Left lung (tissue), 10 donors: ENCODE results near the gene TBC1D22B. TPM values are rescaled to one million over a fixed set of nuclear protein-coding genes. Genes with fewer than 3 reads are reported as not detected.
"Not testable (repeated sequence)": the region's sequence is repeated elsewhere in the genome, so short reads cannot be mapped to it uniquely, and the experiment has no call there.

Source experiments
- ATAC-seq: fragments of 200-7000 bp; cut with Tn5 transposase; one replicate; pipeline ENCODE4 v1.9.1; 2020; ENCODE audit warnings: moderate library complexity
- DNase-seq, 4 donors: peaks; one replicate each; pipeline ENCODE4 v3.0.0-alpha.2; 2013 to 2020
- H3K27ac ChIP-seq, 2 donors: fragments of 200-600 bp; sonication (generic) in 1 of 2; one replicate each; pipeline versions ENCODE4 v1.5.0 to v1.8.0; 2020 to 2021
- H3K27me3 ChIP-seq, 2 donors: fragments of 200-600 bp; sonication (generic) in 1 of 2; one replicate each; pipeline versions ENCODE4 v1.5.0 to v1.8.0; 2020 to 2021
- H3K36me3 ChIP-seq, 2 donors: fragments of 200-600 bp; sonication (generic) in 1 of 2; one replicate each; pipeline versions ENCODE4 v1.5.0 to v1.8.0; 2020 to 2021
- H3K4me1 ChIP-seq, 2 donors: fragments of 200-600 bp; one replicate each; pipeline ENCODE4 v1.8.0; 2021
- H3K4me3 ChIP-seq, 2 donors: fragments of 200-600 bp; sonication (generic) in 1 of 2; one replicate each; pipeline versions ENCODE4 v1.5.0 to v1.8.0; 2020 to 2021; ENCODE audit warnings: mild to moderate bottlenecking in 1 of 2
- H3K9me3 ChIP-seq, 2 donors: fragments of 200-600 bp; sonication (generic) in 1 of 2; one replicate each; pipeline versions ENCODE4 v1.5.0 to v1.8.0; 2020 to 2021
- intact Hi-C, 2 donors: fragments of 100-400 bp; cut with DNase I; formaldehyde crosslinking; loops; one replicate each; pipeline versions ENCODE4 v1.11.2 to v1.14.2; 2022
- polyA plus RNA-seq, 6 donors: library from polyadenylated mRNA; unstranded; fragments of 120-200 nt; gene quantifications; one replicate each; pipeline ENCODE4 v1.2.1, GENCODE V29; 2013; ENCODE audit not compliant: insufficient read length in 6 of 6
- total RNA-seq, 2 donors: library from RNA; stranded (reverse); fragmentation: NEBNext Ultra II Directional; extraction: Animal tissue kit (Norgen Biotek cat#: 25700); gene quantifications; one replicate each; pipeline ENCODE4 v1.2.1, GENCODE V29; 2021
- TF ChIP-seq, protein P1 (sequence below), 2 donors: fragments of 200-600 bp; sonication (generic) in 1 of 2; IDR thresholded peaks; one replicate each; pipeline versions ENCODE4 v1.5.0 to v1.8.0; 2021; ENCODE audit warnings: antibody characterized with exemption in 2 of 2
- donor health status: DM: no; HTN: yes; CAD: no.
- donor health status: DM: no; HTN: no; CAD: no.

TBC1D22B gene
- total and polyA plus RNA-seq, 8 donors: 10.7 to 14.6 (median 12.8) TPM

DNA sequence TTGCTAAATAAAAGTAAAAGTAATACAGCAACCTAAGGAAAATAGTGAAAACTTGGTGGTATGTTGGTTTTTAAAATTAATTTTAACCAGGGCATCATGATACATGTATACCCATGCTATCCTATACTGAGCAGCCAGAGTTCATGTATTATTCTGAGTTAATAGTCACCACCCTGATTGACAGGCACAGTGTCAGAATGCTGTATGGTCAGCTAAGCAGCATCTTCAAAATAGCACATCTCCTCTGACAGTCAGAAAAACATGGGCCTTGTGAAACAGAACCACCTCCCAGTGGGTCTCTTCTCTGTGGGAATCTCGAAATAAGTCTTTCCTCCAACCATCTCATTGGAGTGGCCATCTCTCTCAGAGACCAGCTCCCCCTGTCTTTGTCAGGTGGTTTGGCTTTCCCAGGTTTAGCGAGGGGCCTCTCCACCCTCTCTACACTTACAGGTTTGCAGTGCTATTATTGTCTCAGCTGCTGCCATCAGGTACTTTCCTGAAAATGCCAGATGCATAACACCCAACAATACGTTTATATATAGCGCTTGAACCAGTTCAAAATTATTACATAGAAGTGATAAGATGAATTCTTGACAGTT lies 49.2 kb downstream of the TBC1D22B start:
- no peak for ATAC-seq
- no peak overlapping the region for H3K27ac ChIP-seq
- H3K36me3 ChIP-seq: peaks cover 0 to 47% of the 10 kb centered on the region in 2 donors
- DNase-seq: no peak
- H3K9me3 ChIP-seq: no peaks in the 10 kb centered on the region
- intact Hi-C loops: no loop called here
- TF ChIP-seq, protein P1, sequence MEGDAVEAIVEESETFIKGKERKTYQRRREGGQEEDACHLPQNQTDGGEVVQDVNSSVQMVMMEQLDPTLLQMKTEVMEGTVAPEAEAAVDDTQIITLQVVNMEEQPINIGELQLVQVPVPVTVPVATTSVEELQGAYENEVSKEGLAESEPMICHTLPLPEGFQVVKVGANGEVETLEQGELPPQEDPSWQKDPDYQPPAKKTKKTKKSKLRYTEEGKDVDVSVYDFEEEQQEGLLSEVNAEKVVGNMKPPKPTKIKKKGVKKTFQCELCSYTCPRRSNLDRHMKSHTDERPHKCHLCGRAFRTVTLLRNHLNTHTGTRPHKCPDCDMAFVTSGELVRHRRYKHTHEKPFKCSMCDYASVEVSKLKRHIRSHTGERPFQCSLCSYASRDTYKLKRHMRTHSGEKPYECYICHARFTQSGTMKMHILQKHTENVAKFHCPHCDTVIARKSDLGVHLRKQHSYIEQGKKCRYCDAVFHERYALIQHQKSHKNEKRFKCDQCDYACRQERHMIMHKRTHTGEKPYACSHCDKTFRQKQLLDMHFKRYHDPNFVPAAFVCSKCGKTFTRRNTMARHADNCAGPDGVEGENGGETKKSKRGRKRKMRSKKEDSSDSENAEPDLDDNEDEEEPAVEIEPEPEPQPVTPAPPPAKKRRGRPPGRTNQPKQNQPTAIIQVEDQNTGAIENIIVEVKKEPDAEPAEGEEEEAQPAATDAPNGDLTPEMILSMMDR (IDR thresholded peaks at IDR 0.05): no peak
- peaks cover 0 to 5% of the 10 kb centered on the region in 2 donors for H3K4me1 ChIP-seq
- no peaks in the 10 kb centered on the region for H3K27me3 ChIP-seq
- H3K4me3 ChIP-seq: no peak overlapping the region

DNA sequence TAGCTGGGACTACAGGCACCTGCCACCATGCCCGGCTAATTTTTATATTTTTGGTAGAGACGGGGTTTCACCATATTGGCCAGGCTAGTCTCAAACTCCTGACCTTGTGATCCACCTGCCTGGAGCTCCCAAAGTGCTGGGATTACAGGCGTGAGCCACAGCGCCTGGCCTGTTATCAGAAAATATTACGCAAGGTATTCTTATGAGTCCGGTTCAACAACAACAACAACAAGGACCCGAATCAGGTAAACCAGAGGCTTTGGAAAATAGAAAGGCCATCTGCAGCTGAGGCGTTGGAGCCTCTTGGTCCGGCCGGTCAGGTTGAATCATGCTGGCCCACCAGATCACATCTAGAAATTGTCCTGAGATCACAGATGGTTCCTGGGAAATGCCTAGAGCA lies 49.9 kb downstream of the TBC1D22B start:
- H3K4me1 ChIP-seq, H3K4me3 ChIP-seq, H3K27me3 ChIP-seq, ATAC-seq, intact Hi-C loops, H3K9me3 ChIP-seq: not testable (repeated sequence)
- Histone ChIP-seq H3K27ac (peak overlapping the region in 1 of 2 donors; percentile 40), H3K36me3 (peaks cover 0 to 39% of the 10 kb centered on the region in 2 donors)
- DNase-seq: peak in 1 of 4 donors; percentile 24

DNA sequence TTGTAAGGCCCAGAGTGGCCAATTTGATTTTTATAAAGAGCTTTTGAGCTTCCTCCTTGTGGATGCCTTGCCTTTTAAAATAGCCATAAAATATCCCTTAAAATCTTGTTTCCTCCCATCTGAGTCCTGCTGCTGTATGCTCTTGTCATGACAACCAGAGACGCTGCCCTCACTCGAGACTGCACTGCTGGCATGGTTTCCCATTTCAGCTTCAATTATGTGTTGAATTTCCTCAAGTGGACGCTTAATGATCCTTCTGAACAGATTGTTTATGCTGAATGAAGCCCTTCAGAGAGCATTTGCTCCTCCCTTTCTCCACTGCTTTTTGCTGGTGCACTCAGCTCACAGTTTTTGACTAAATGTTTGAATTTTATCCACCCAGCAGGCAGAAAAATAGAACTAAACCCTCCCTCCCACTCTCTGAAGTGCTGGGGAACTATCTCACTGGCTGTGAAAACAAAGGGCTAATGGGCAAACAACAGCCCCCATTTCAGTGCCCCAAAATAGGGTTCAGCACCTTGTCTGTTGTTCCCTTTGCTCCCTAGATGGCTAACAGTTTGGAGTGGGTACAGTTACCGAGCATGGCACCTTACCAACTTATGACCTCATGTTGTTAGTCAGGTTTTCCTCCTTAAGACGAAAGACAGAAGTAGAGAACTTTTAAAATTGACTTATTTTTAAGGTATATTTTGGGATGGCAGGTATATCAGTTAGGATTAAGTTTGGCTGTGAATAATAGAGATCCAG lies 50.7 kb downstream of the TBC1D22B start:
- Histone ChIP-seq H3K4me3 (no peak overlapping the region), H3K4me1 (peaks cover 0 to 7% of the 10 kb centered on the region in 2 donors), H3K27ac (peak overlapping the region in 1 of 2 donors; percentile 40), H3K9me3 (no peaks in the 10 kb centered on the region), H3K36me3 (peaks cover 0 to 38% of the 10 kb centered on the region in 2 donors), H3K27me3 (no peaks in the 10 kb centered on the region)
- ATAC-seq: peak; percentile 79
- peak in 3 of 4 donors; percentile 59 to 95 (median 91) for DNase-seq
- TF ChIP-seq, protein P1 (IDR thresholded peaks at IDR 0.05): no peak
- intact Hi-C loops: no loop called here

DNA sequence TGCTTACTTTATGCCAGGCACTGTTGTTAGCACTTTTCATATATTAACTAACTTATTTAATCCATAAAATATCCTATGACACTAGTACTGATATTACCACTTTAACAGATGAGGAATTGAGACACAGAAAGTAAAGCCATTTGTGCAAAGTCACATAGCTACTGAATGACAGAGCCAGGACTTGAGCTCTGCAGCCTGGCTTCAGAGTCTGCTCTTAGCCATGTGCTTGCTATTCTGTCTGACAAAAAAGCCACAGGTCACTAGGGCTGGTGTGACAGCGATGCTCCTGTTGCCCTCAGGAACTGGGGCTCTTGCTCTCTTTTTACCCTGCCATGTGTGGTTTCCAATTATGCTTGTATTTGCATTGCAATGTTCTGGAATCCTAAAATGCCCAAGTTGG lies 51.5 kb downstream of the TBC1D22B start:
- no peak for DNase-seq
- TF ChIP-seq, protein P1 (IDR thresholded peaks at IDR 0.05): no peak

DNA sequence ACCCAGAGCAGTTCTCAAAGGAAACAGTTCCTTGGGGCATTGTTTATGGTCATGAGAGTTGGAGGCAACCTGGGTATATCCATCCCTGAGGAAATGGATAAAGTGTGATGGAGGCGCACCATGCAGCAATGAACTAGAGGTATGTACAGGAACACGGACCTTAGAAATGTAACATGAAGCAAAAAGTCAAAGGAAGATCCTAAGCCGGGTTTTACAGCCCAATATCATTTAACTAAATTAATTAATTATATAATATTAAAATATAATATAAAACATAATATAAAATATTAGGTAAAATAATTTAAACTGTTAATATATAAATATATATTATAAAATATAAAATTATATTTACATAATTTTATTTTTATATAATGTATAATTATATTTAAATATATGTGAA lies 52.1 kb downstream of the TBC1D22B start:
- intact Hi-C loops: no loop called here
- Histone ChIP-seq H3K4me1 (peaks cover 0 to 7% of the 10 kb centered on the region in 2 donors), H3K27ac (no peak overlapping the region), H3K36me3 (peaks cover 0 to 42% of the 10 kb centered on the region in 2 donors), H3K4me3 (no peak overlapping the region), H3K9me3 (no peaks in the 10 kb centered on the region), H3K27me3 (no peaks in the 10 kb centered on the region)
- DNase-seq (no peak), ATAC-seq (no peak)
- TF ChIP-seq, protein P1 (IDR thresholded peaks at IDR 0.05): no peak

More for the DNA sequence above, 51.5 kb downstream of the TBC1D22B start:
- Histone ChIP-seq H3K4me1 (peaks cover 0 to 7% of the 10 kb centered on the region in 2 donors), H3K9me3 (no peaks in the 10 kb centered on the region), H3K4me3 (no peak overlapping the region), H3K36me3 (peaks cover 0 to 38% of the 10 kb centered on the region in 2 donors), H3K27ac (peak overlapping the region in 1 of 2 donors; percentile 40), H3K27me3 (no peaks in the 10 kb centered on the region)
- intact Hi-C loops: no loop called here
- peak; percentile 10 for ATAC-seq
